Measurements from ENCODE around the gene ZCWPW1. TPM values are rescaled to one million over a fixed set of nuclear protein-coding genes. Genes with fewer than 3 reads are reported as not detected.

The ZCWPW1 gene
- total RNA-seq, 2 donors from 2014 or later = 1.1 to 1.3 TPM

GRCh38 chr7:100433592-100434296, 5.2 kb upstream of the ZCWPW1 start:
- no peak for TF ChIP-seq CTCF (IDR thresholded peaks at IDR 0.05)
- H3K27ac ChIP-seq = no peak overlapping the region
- H3K9me3 ChIP-seq = no peaks in the 10 kb centered on the region
- H3K36me3 ChIP-seq = peaks cover 5% of the 10 kb centered on the region
- no peak overlapping the region for H3K4me3 ChIP-seq
- intact Hi-C loops (cut with DNase I) = no loop called here
- peak overlapping the region in 1 of 2 donors; percentile 46 for H3K9ac ChIP-seq (ENCODE audit: low read depth in 2 of 2, low read length in 2 of 2)
- no peak for DNase-seq
- no peaks in the 10 kb centered on the region for H3K27me3 ChIP-seq
- peaks cover 10% of the 10 kb centered on the region for H3K4me1 ChIP-seq

GRCh38 chr7:100433276-100433591, 4.7 kb upstream of the ZCWPW1 start:
- H3K4me3 ChIP-seq = no peak overlapping the region
- H3K9ac ChIP-seq (ENCODE audit: low read depth in 2 of 2, low read length in 2 of 2) = peak overlapping the region in 1 of 2 donors; percentile 51
- H3K27me3 ChIP-seq = no peaks in the 10 kb centered on the region
- H3K4me1 ChIP-seq = peaks cover 10% of the 10 kb centered on the region
- peaks cover 5% of the 10 kb centered on the region for H3K36me3 ChIP-seq
- intact Hi-C loops (cut with DNase I) = no loop called here
- no peak for TF ChIP-seq CTCF (IDR thresholded peaks at IDR 0.05)
- H3K27ac ChIP-seq = no peak overlapping the region
- no peaks in the 10 kb centered on the region for H3K9me3 ChIP-seq
- no peak for DNase-seq

- H3K9ac ChIP-seq (ENCODE audit: low read depth in 2 of 2, low read length in 2 of 2) = peak overlapping the region in 1 of 2 donors; percentile 51
- H3K27me3 ChIP-seq = no peaks in the 10 kb centered on the region
- peaks cover 10% of the 10 kb centered on the region for H3K4me1 ChIP-seq
- H3K36me3 ChIP-seq = peaks cover 5% of the 10 kb centered on the region
- no peak overlapping the region for H3K4me3 ChIP-seq
- intact Hi-C loops (cut with DNase I) = no loop called here
- no peak for TF ChIP-seq CTCF (IDR thresholded peaks at IDR 0.05)
- no peak for DNase-seq
- H3K9me3 ChIP-seq = no peaks in the 10 kb centered on the region
- no peak overlapping the region for H3K27ac ChIP-seq
Measured at GRCh38 chr7:100432621-100433275, 4.2 kb upstream of the ZCWPW1 start.

- peaks cover 5% of the 10 kb centered on the region for H3K36me3 ChIP-seq
- no peaks in the 10 kb centered on the region for H3K9me3 ChIP-seq
- no peak overlapping the region for H3K9ac ChIP-seq (ENCODE audit: low read depth in 2 of 2, low read length in 2 of 2)
- H3K27me3 ChIP-seq = no peaks in the 10 kb centered on the region
- H3K4me3 ChIP-seq = no peak overlapping the region
- no peak for DNase-seq
- intact Hi-C loops (cut with DNase I) = no loop called here
- no peak for TF ChIP-seq CTCF (IDR thresholded peaks at IDR 0.05)
- H3K4me1 ChIP-seq = peaks cover 10% of the 10 kb centered on the region
- no peak overlapping the region for H3K27ac ChIP-seq
Measured at GRCh38 chr7:100432053-100432452, 3.5 kb upstream of the ZCWPW1 start.

GRCh38 chr7:100431286-100431735, 2.8 kb upstream of the ZCWPW1 start:
- H3K36me3 ChIP-seq = peaks cover 5% of the 10 kb centered on the region
- TF ChIP-seq CTCF (IDR thresholded peaks at IDR 0.05) = no peak
- H3K4me1 ChIP-seq = peaks cover 10% of the 10 kb centered on the region
- peak overlapping the region in 1 of 2 donors; percentile 94 for H3K9ac ChIP-seq (ENCODE audit: low read depth in 2 of 2, low read length in 2 of 2)
- H3K27ac ChIP-seq = peak overlapping the region; percentile 100
- no peak for DNase-seq
- intact Hi-C loops (cut with DNase I) = no loop called here
- H3K27me3 ChIP-seq = no peaks in the 10 kb centered on the region
- no peak overlapping the region for H3K4me3 ChIP-seq
- no peaks in the 10 kb centered on the region for H3K9me3 ChIP-seq
